CD14-positive monocyte (primary cell): ENCODE data around the gene CPT1A. TPM values are rescaled to one million over a fixed set of nuclear protein-coding genes. Genes with fewer than 3 reads are reported as not detected.

Source experiments
- DNase-seq, 3 donors: peaks; one replicate each; pipeline ENCODE4 v3.0.0-alpha.2; 2011 to 2022
- H2AFZ ChIP-seq: 2 replicates; pipeline ENCODE4 v1.6.0; 2012; ENCODE audit warnings: mild to moderate bottlenecking, low read depth, low read length, inconsistent platforms; ENCODE audit not compliant: insufficient read depth, poor library complexity, severe bottlenecking
- H3K27ac ChIP-seq, 2 donors: 1 replicate in 1 of 2; 2 replicates in 1 of 2; pipeline ENCODE4 v1.5.1; 2012 to 2013; ENCODE audit warnings: low read length in 2 of 2, control low read depth in 1 of 2, inconsistent platforms in 1 of 2, low read depth in 1 of 2, mild to moderate bottlenecking in 1 of 2
- H3K27me3 ChIP-seq, 2 donors: one replicate each; pipeline versions ENCODE4 v1.6.0 to v1.6.1; 2011 to 2013; ENCODE audit warnings: low read length in 2 of 2; ENCODE audit not compliant: control insufficient read depth in 2 of 2, insufficient read depth in 2 of 2
- H3K36me3 ChIP-seq, 2 donors: replicated peaks in 1 of 2; 1 replicate in 1 of 2; 2 replicates in 1 of 2; pipeline versions ENCODE4 v1.5.1 to v1.6.1; 2012 to 2013; ENCODE audit warnings: low read length in 2 of 2, control low read depth in 1 of 2, inconsistent platforms in 1 of 2, mild to moderate bottlenecking in 1 of 2; ENCODE audit not compliant: insufficient read depth in 2 of 2, control insufficient read depth in 1 of 2
- H3K4me1 ChIP-seq, 2 donors: 1 replicate in 1 of 2; 2 replicates in 1 of 2; pipeline versions ENCODE4 v1.5.1 to v1.6.1; 2012 to 2013; ENCODE audit warnings: low read length in 2 of 2, control low read depth in 1 of 2, inconsistent platforms in 1 of 2, mild to moderate bottlenecking in 1 of 2, moderate library complexity in 1 of 2; ENCODE audit not compliant: insufficient read depth in 2 of 2, control insufficient read depth in 1 of 2
- H3K4me2 ChIP-seq: replicated peaks from 2 replicates; pipeline ENCODE3; 2012; ENCODE audit warnings: low read length, moderate library complexity, mild to moderate bottlenecking; ENCODE audit not compliant: poor library complexity, severe bottlenecking; ENCODE audit errors: extremely low read depth
- H3K4me3 ChIP-seq, 3 experiments: fragments of 200-600 bp in 1 of 3; sonication (generic) in 1 of 3; replicated peaks in 1 of 3; 1 replicate in 2 of 3; 2 replicates in 1 of 3; pipeline ENCODE4 v1.5.1; 2011 to 2013; ENCODE audit warnings: low read length in 3 of 3, mild to moderate bottlenecking in 3 of 3, control low read depth in 2 of 3, low read depth in 2 of 3, inconsistent platforms in 1 of 3, moderate library complexity in 1 of 3
- H3K79me2 ChIP-seq: 2 replicates; pipeline ENCODE4 v1.6.0; 2012; ENCODE audit warnings: mild to moderate bottlenecking, control low read depth, inconsistent platforms, low read length, moderate library complexity; ENCODE audit not compliant: insufficient read depth
- H3K9ac ChIP-seq: 2 replicates; pipeline ENCODE4 v1.6.0; 2017; ENCODE audit warnings: low read length, mild to moderate bottlenecking; ENCODE audit not compliant: insufficient read depth, poor library complexity, severe bottlenecking
- H3K9me3 ChIP-seq, 2 donors: replicated peaks in 1 of 2; 1 replicate in 1 of 2; 2 replicates in 1 of 2; pipeline versions ENCODE4 v1.5.1 to v1.6.1; 2012 to 2013; ENCODE audit warnings: low read length in 2 of 2, control low read depth in 1 of 2; ENCODE audit not compliant: control insufficient read depth in 1 of 2, insufficient read depth in 1 of 2
- H4K20me1 ChIP-seq: 2 replicates; pipeline ENCODE4 v1.6.0; 2012; ENCODE audit warnings: mild to moderate bottlenecking, low read length, control low read depth, moderate library complexity; ENCODE audit not compliant: insufficient read depth
- H3K27ac Mint-ChIP-seq, 7 donors: one replicate each; pipeline ENCODE4 v1.8.0; 2020; ENCODE audit warnings: mild to moderate bottlenecking in 7 of 7, mixed read lengths in 7 of 7, moderate library complexity in 6 of 7, inconsistent platforms in 2 of 7
- H3K27me3 Mint-ChIP-seq, 3 donors: one replicate each; pipeline ENCODE4 v1.8.0; 2021 to 2022; ENCODE audit warnings: low read depth in 3 of 3, mild to moderate bottlenecking in 3 of 3, mixed read lengths in 3 of 3, moderate library complexity in 3 of 3, inconsistent platforms in 1 of 3
- H3K36me3 Mint-ChIP-seq, 2 donors: one replicate each; pipeline ENCODE4 v1.8.0; 2020; ENCODE audit warnings: mixed read lengths in 2 of 2, inconsistent platforms in 1 of 2, mild to moderate bottlenecking in 1 of 2
- H3K4me1 Mint-ChIP-seq: one replicate; pipeline ENCODE4 v1.8.0; 2020; ENCODE audit warnings: mild to moderate bottlenecking, mixed read lengths
- H3K4me3 Mint-ChIP-seq, 2 donors: one replicate each; pipeline ENCODE4 v1.8.0; 2020; ENCODE audit warnings: mild to moderate bottlenecking in 2 of 2, mixed read lengths in 2 of 2, moderate library complexity in 1 of 2
- H3K9me3 Mint-ChIP-seq, 7 donors: one replicate each; pipeline ENCODE4 v1.8.0; 2020 to 2022; ENCODE audit warnings: mixed read lengths in 7 of 7, mild to moderate bottlenecking in 6 of 7, moderate library complexity in 6 of 7, inconsistent platforms in 2 of 7
- WGBS: methylation state at CpG from one replicate; pipeline ENCODE4 v1.1.5; 2013; ENCODE audit warnings: missing lambda C conversion rate; ENCODE audit not compliant: insufficient coverage; 5-methylcytosine and 5-hydroxymethylcytosine counted together
- intact Hi-C, 2 donors: fragments of 100-400 bp; cut with micrococcal nuclease; formaldehyde crosslinking; loops; one replicate each; pipeline versions ENCODE4 v1.15.0 to v1.15.1; 2023
- polyA plus RNA-seq, 3 donors: library from polyadenylated mRNA; depleted of rRNA in 1 of 3; unstranded in 2 of 3; stranded (reverse) in 1 of 3; fragments of 300-500 nt in 2 of 3; fragments of >200 nt in 1 of 3; fragmentation: Illumina TruSeq in 2 of 3; gene quantifications; 1 replicate in 2 of 3; 2 replicates in 1 of 3; pipeline ENCODE4 v1.2.3, GENCODE V29; 2012 to 2021
- TF ChIP-seq, protein P1 (sequence below): fragments of 200-600 bp; IDR thresholded peaks from one replicate; pipeline ENCODE4 v1.8.0; 2022; ENCODE audit warnings: antibody characterized with exemption, mild to moderate bottlenecking

Gene CPT1A
- polyA plus RNA-seq, 3 donors = 5.6 to 42.5 (median 7.0) TPM

DNA sequence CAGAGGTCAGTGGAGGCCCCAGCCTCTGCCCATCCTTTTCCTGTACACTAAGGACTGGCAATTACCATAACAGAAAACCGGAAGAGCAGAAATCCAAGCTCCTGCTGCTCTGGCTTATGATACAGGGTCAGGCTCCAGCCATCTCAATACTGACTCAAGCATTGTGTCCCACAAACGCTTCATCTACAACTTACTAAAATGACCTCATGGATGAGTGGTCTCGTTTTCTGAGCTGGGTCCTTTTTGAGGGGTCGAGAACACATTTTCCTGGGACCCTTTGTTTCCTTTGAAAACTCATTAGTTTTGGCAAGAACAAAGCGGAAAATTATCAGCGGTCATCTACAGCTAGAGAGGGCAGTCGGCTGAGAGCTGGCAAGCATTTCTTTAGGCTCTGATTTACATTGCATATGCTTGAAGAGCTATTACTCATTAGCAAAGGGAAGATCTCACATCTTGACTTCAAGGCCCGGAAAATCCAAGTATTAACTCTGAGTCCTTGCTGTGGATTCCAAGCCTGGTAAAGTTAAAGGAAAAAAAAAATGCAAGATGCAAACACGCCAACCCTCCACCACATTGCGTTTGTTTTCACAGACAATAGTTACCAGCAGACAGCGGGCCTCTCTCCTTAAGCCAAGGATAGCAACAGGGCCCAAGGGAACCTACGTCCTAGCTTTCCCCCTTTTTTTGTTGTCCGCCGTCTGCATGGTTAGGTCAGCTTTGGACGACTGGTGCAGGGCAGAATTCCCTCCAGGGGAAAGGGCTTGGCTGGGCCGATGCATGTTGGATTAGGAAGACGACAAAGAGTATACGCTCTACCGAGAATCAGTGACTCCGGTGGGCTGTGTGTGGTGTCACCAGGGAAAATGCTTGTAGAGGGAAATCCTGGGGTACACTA, 92.2 kb downstream of the CPT1A start:
- WGBS = 92% methylated on average over 14 of the region's 20 CpGs
- Histone ChIP-seq H3K4me3 (peak overlapping the region in 1 of 3 experiments; percentile 76), H3K4me1 (peaks cover 13 to 14% of the 10 kb centered on the region in 2 donors), H3K27me3 (no peaks in the 10 kb centered on the region), H3K79me2 (peaks cover 17% of the 10 kb centered on the region), H2AFZ (peak overlapping the region; percentile 74), H3K27ac (no peak overlapping the region), H3K36me3 (peaks cover 19 to 42% of the 10 kb centered on the region in 2 donors), H3K4me2 (peak overlapping the region; percentile 77), H3K9me3 (no peaks in the 10 kb centered on the region), H4K20me1 (no peaks in the 10 kb centered on the region), H3K9ac (no peak overlapping the region)
- no peaks in the 10 kb centered on the region for H3K27me3 Mint-ChIP-seq
- peaks cover 24% of the 10 kb centered on the region for H3K4me1 Mint-ChIP-seq
- peaks cover 25 to 36% of the 10 kb centered on the region in 2 donors for H3K36me3 Mint-ChIP-seq
- H3K27ac Mint-ChIP-seq = peak overlapping the region in 2 of 7 donors; percentile 28 to 79
- TF ChIP-seq, protein P1, sequence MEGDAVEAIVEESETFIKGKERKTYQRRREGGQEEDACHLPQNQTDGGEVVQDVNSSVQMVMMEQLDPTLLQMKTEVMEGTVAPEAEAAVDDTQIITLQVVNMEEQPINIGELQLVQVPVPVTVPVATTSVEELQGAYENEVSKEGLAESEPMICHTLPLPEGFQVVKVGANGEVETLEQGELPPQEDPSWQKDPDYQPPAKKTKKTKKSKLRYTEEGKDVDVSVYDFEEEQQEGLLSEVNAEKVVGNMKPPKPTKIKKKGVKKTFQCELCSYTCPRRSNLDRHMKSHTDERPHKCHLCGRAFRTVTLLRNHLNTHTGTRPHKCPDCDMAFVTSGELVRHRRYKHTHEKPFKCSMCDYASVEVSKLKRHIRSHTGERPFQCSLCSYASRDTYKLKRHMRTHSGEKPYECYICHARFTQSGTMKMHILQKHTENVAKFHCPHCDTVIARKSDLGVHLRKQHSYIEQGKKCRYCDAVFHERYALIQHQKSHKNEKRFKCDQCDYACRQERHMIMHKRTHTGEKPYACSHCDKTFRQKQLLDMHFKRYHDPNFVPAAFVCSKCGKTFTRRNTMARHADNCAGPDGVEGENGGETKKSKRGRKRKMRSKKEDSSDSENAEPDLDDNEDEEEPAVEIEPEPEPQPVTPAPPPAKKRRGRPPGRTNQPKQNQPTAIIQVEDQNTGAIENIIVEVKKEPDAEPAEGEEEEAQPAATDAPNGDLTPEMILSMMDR = no peak
- H3K9me3 Mint-ChIP-seq = peaks cover 0 to 9% (median 6%) of the 10 kb centered on the region in 7 donors
- H3K4me3 Mint-ChIP-seq = peak overlapping the region; percentile 59 to 71
- intact Hi-C loops = no loop called here
- no peak for DNase-seq

DNA sequence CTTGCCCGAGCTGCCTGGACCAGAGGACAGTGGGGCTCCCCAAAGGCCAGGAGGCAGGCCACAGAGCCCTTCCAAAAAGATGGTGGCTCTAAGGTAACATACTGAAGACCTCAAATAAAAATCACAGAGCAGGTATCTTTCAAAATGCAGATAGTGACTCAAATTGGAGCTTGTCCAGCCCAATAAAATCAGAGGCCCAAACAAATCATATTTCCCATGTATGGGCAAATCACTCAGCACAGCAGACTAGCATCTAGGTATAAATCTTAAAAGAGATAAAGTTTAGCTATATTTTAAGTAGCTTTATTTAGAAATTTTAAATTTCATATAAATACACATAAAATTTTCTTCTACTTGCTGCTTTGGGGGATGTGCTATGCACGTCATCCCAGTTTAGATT, 93.7 kb downstream of the CPT1A start:
- no peaks in the 10 kb centered on the region for H3K9me3 ChIP-seq
- no peak overlapping the region for H3K27ac ChIP-seq
- no peaks in the 10 kb centered on the region for H3K27me3 ChIP-seq
- Mint-ChIP-seq H3K27me3 (no peaks in the 10 kb centered on the region), H3K9me3 (peaks cover 0 to 2% (median 0%) of the 10 kb centered on the region in 7 donors), H3K4me1 (peaks cover 24% of the 10 kb centered on the region), H3K4me3 (no peak overlapping the region), H3K27ac (no peak overlapping the region), H3K36me3 (peaks cover 28 to 39% of the 10 kb centered on the region in 2 donors)
- peaks cover 13 to 14% of the 10 kb centered on the region in 2 donors for H3K4me1 ChIP-seq
- H3K9ac ChIP-seq = no peak overlapping the region
- TF ChIP-seq, protein P1 = no peak
- intact Hi-C loops = no loop called here
- 100% methylated on average over 1 of the region's 2 CpGs for WGBS
- no peak overlapping the region for H3K4me3 ChIP-seq
- H2AFZ ChIP-seq = no peak overlapping the region
- peaks cover 17% of the 10 kb centered on the region for H3K79me2 ChIP-seq
- H4K20me1 ChIP-seq = no peaks in the 10 kb centered on the region
- H3K4me2 ChIP-seq = no peak overlapping the region
- H3K36me3 ChIP-seq = peaks cover 33 to 45% of the 10 kb centered on the region in 2 donors
- no peak for DNase-seq
